Subcutaneous adipose tissue (tissue), 4 donors: ENCODE results near the gene ADAM23. TPM values are rescaled to one million over a fixed set of nuclear protein-coding genes. Genes with fewer than 3 reads are reported as not detected.

Source experiments
- CTCF ChIP-seq: fragments of 450-650 bp; IDR thresholded peaks from one replicate; pipeline ENCODE4 v1.5.1; 2016; ENCODE audit warnings: low read depth, mild to moderate bottlenecking, control low read depth, antibody characterized with exemption, moderate library complexity
- total RNA-seq, 4 donors: library from RNA; depleted of rRNA; stranded (reverse); fragments of >200 nt; gene quantifications; one replicate each; pipeline ENCODE4 v1.1.0, GENCODE V29; 2016

The ADAM23 gene
- 1 to 10 TPM in 1 of 4 donors, under 1 TPM in 3; 0.19 to 1.1 (median 0.50) TPM for total RNA-seq

GRCh38 chr2:206442833-206443734 is at the start of gene ADAM23:
Gene ADAM23 (plus strand): TSS chr2:206443532. CDS start chr2:206443867, 335 bp downstream.
- no peak for TF ChIP-seq CTCF

- TF ChIP-seq CTCF = no peak
These were observed 47.1 kb upstream of the ADAM23 start for GRCh38 chr2:206396211-206396610.

- TF ChIP-seq CTCF = no peak
These were observed 34.7 kb upstream of the ADAM23 start for GRCh38 chr2:206408323-206409320.

- TF ChIP-seq CTCF = no peak
These were observed 32.6 kb upstream of the ADAM23 start for GRCh38 chr2:206410714-206411113.

GRCh38 chr2:206415618-206416243 is 27.6 kb upstream of the ADAM23 start:
- no peak for TF ChIP-seq CTCF

GRCh38 chr2:206418968-206419367 is 24.4 kb upstream of the ADAM23 start:
- TF ChIP-seq CTCF = no peak
